SK-N-MC (cell line): ENCODE data around the gene TRMT10A.
"Not testable (repeated sequence)": the region's sequence is repeated elsewhere in the genome, so short reads cannot be mapped to it uniquely, and the experiment has no call there.

ENCODE experiments used
- DNase-seq: peaks from one replicate; pipeline ENCODE4 v3.0.0-alpha.2; 2011; ENCODE audit warnings: low read depth, low spot score
- H3K27ac ChIP-seq: fragments of 200-600 bp; sonication (generic); 2 replicates; pipeline ENCODE4 v1.5.1; 2016; ENCODE audit warnings: mixed run types
- H3K36me3 ChIP-seq: fragments of 200-600 bp; sonication (generic); 2 replicates; pipeline ENCODE4 v1.6.1; 2017; ENCODE audit warnings: antibody characterized with exemption, low read length, mixed read lengths; ENCODE audit not compliant: insufficient read depth
- H3K4me3 ChIP-seq: fragments of 200-600 bp; sonication (generic); 2 replicates; pipeline ENCODE4 v1.5.1; 2016
- H3K9ac ChIP-seq: fragments of 200-600 bp; sonication (generic); 2 replicates; pipeline ENCODE4 v1.8.0; 2017; ENCODE audit warnings: mixed run types, mixed read lengths; ENCODE audit not compliant: insufficient read length
- H3K9me3 ChIP-seq: fragments of 200-600 bp; sonication (generic); 2 replicates; pipeline ENCODE4 v1.6.1; 2017; ENCODE audit warnings: low read depth, mild to moderate bottlenecking, antibody characterized with exemption, low read length, moderate library complexity, mixed read lengths
- EZH2 ChIP-seq: fragments of 200-600 bp; sonication (generic); IDR thresholded peaks from one replicate; pipeline ENCODE4 v1.6.1; 2017; ENCODE audit warnings: antibody characterized with exemption
- FOXP2 ChIP-seq: optimal IDR thresholded peaks from 2 replicates; pipeline ENCODE3; 2011; ENCODE audit warnings: mild to moderate bottlenecking, moderate library complexity; ENCODE audit not compliant: insufficient read depth; ENCODE audit errors: extremely low read length, control extremely low read depth
- POLR2AphosphoS5 ChIP-seq: IDR thresholded peaks from 2 replicates; pipeline ENCODE4 v1.6.1; 2012; ENCODE audit warnings: mild to moderate bottlenecking, low read depth, low read length, borderline replicate concordance

Gene TRMT10A

GRCh38 chr4:99536271-99536670, 27.6 kb downstream of the TRMT10A start:
- no peak for DNase-seq
- H3K9ac ChIP-seq, result no peak overlapping the region
- no peaks in the 10 kb centered on the region for H3K9me3 ChIP-seq
- H3K27ac ChIP-seq, result no peak overlapping the region
- H3K36me3 ChIP-seq, result no peaks in the 10 kb centered on the region
- H3K4me3 ChIP-seq, result no peak overlapping the region
- TF ChIP-seq FOXP2, result no peak
- no peak for TF ChIP-seq EZH2

DNA sequence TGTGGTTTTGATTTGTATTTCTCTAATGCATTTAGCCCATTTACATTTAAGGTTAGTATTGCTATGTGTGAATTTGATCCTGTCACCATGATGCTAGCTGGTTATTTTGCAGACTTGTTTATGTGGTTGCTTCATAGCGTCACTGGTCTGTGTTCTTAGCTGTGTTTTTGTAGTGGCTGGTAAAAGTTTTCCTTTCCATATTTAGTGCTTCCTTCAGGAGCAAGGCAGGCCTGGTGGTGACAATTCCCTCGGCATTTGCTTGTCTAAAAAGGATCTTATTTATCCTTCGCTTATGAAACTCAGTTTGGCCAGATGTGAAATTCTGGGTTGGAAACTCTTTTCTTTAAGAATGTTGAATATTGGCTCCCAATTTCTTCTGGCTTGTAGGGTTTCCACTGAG, 29.1 kb downstream of the TRMT10A start:
- H3K36me3 ChIP-seq, H3K4me3 ChIP-seq, H3K9ac ChIP-seq, H3K27ac ChIP-seq, DNase-seq, H3K9me3 ChIP-seq: not testable (repeated sequence)

- Histone ChIP-seq H3K36me3 (no peaks in the 10 kb centered on the region), H3K4me3 (no peak overlapping the region), H3K9ac (no peak overlapping the region), H3K9me3 (no peaks in the 10 kb centered on the region), H3K27ac (no peak overlapping the region)
- no peak for DNase-seq
- TF ChIP-seq POLR2AphosphoS5, result no peak
Observed at GRCh38 chr4:99529956-99530355, 33.9 kb downstream of the TRMT10A start.

- Histone ChIP-seq H3K27ac (no peak overlapping the region), H3K4me3 (no peak overlapping the region), H3K9me3 (no peaks in the 10 kb centered on the region), H3K36me3 (no peaks in the 10 kb centered on the region), H3K9ac (no peak overlapping the region)
- TF ChIP-seq FOXP2, result no peak
- no peak for TF ChIP-seq EZH2
- TF ChIP-seq POLR2AphosphoS5, result no peak
- no peak for DNase-seq
Observed at GRCh38 chr4:99529228-99529627, 34.6 kb downstream of the TRMT10A start.

GRCh38 chr4:99518601-99519295, 45.1 kb downstream of the TRMT10A start:
- Histone ChIP-seq H3K27ac (no peak overlapping the region), H3K36me3 (no peaks in the 10 kb centered on the region), H3K4me3 (no peak overlapping the region), H3K9me3 (no peaks in the 10 kb centered on the region), H3K9ac (no peak overlapping the region)
- DNase-seq, result no peak
- TF ChIP-seq POLR2AphosphoS5, result no peak
- TF ChIP-seq FOXP2, result no peak
- TF ChIP-seq EZH2, result no peak

GRCh38 chr4:99510721-99511120, 53.1 kb downstream of the TRMT10A start, which contains the start of gene C4orf17:
Gene C4orf17 (plus strand): TSS chr4:99511021. CDS start chr4:99513082, 2,061 bp downstream.
- TF ChIP-seq EZH2, result no peak
- TF ChIP-seq POLR2AphosphoS5, result no peak
- TF ChIP-seq FOXP2, result no peak
- no peak for DNase-seq

DNA sequence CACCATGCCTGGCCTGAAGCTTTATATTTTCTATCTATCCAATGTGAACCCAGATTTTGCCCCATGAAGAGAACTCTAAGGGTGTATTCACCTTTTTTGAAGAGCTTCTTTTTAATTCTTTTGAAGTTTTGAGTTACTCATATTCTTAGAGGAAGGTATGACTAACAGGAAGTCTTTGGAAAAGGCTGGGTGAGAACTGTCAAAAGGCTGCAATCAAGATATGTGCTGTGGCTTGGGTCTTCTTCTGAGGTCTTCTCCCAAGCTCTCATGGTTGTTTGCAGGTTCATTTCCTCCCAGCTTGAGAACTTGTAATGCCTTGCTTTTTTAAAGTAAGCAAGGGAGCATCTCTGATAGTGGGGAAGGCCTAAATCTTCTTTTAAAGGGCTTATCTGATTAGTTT, 56.1 kb downstream of the TRMT10A start:
- Histone ChIP-seq H3K9ac (no peak overlapping the region), H3K9me3 (no peaks in the 10 kb centered on the region), H3K36me3 (no peaks in the 10 kb centered on the region), H3K4me3 (no peak overlapping the region), H3K27ac (no peak overlapping the region)
- TF ChIP-seq EZH2, result no peak
- DNase-seq, result no peak

More at GRCh38 chr4:99510721-99511120, 53.1 kb downstream of the TRMT10A start, which contains the start of gene C4orf17:
- Histone ChIP-seq H3K36me3 (no peaks in the 10 kb centered on the region), H3K27ac (no peak within 1 kb of the TSS), H3K9ac (no peak within 1 kb of the TSS), H3K9me3 (no peaks in the 10 kb centered on the region), H3K4me3 (no peak within 1 kb of the TSS)

- H3K27ac ChIP-seq, result no peak overlapping the region
- DNase-seq, result no peak
- H3K9me3 ChIP-seq, result no peaks in the 10 kb centered on the region
- H3K36me3 ChIP-seq, result no peaks in the 10 kb centered on the region
- H3K9ac ChIP-seq, result no peak overlapping the region
- no peak for TF ChIP-seq FOXP2
- no peak for TF ChIP-seq POLR2AphosphoS5
- no peak for TF ChIP-seq EZH2
- no peak overlapping the region for H3K4me3 ChIP-seq
Observed at GRCh38 chr4:99507349-99507748, 56.5 kb downstream of the TRMT10A start.

DNA sequence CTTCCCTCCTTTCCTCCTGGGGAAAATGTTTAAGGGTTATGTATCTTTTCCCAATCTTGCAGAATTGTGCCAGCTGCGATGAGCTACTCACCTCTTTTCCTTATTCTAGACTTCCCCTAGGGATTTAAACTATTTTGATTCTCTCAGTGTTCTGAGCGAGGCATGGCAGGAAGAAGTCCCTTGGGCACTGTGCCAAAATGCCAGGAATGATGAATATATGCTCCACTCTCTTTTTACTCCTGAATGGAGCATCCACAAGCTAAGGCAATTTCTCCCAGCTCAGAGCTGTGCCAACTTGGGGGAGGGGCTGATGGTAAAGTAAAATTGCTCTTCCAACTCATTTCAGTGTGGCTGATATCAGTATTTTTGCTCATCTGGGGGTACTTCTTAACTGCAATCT, 57.1 kb downstream of the TRMT10A start:
- Histone ChIP-seq H3K36me3 (no peaks in the 10 kb centered on the region), H3K9me3 (no peaks in the 10 kb centered on the region), H3K9ac (no peak overlapping the region), H3K27ac (no peak overlapping the region), H3K4me3 (no peak overlapping the region)
- TF ChIP-seq POLR2AphosphoS5 (no peak), FOXP2 (no peak), EZH2 (no peak)
- no peak for DNase-seq
